ENCODE results near the gene NOXRED1. TPM values are rescaled to one million over a fixed set of nuclear protein-coding genes. Genes with fewer than 3 reads are reported as not detected.
"Not testable (repeated sequence)": the region's sequence is repeated elsewhere in the genome, so short reads cannot be mapped to it uniquely, and the experiment has no call there.

Gene NOXRED1
- total and polyA plus RNA-seq, 5 donors from 2014 or later, result 0.37 to 0.51 (median 0.39) TPM; not detected in 2

DNA sequence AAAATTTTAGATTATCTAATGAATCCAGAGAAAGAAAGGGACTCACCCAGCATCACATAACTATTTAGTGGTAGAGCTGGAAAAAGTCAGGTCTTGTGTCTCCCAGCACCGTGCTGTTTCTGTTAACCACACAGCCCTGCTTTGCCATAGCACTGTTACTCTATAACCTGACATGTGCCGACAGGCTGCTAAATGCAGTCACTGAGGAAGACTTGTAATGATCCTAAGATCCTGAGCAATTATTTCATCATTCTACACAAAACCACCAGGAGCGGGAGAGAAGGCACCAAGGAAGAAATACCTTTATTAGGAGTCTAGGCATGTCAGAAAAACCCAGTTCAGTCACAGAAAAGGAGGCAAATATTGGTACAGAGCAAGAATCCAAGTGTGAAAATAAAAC, 3.1 kb upstream of the NOXRED1 start:
- H3K36me3 ChIP-seq (ENCODE audit: control insufficient read depth, insufficient read depth, low read length), result peaks cover 84% of the 10 kb centered on the region
- H3K27ac ChIP-seq (ENCODE audit: insufficient read depth, low read length, poor library complexity, severe bottlenecking), result no peak overlapping the region
- no peak overlapping the region for H3K4me3 ChIP-seq (ENCODE audit: low read depth, low read length)
- H3K27me3 ChIP-seq (ENCODE audit: control insufficient read depth, insufficient read depth, low read length), result no peaks in the 10 kb centered on the region
- ATAC-seq (ENCODE audit: low read depth in 2 of 2), result no peak
- H3K27me3 Mint-ChIP-seq, result no peaks in the 10 kb centered on the region
- H3K9me3 ChIP-seq (ENCODE audit: control insufficient read depth in 2 of 2, low read length in 2 of 2), result no peaks in the 10 kb centered on the region
- H3K4me1 Mint-ChIP-seq, result peaks cover 0 to 3% (median 0%) of the 10 kb centered on the region in 4 donors
- H3K9me3 Mint-ChIP-seq, result peaks cover 0 to 8% (median 2%) of the 10 kb centered on the region in 7 donors
- H3K36me3 Mint-ChIP-seq, result peaks cover 87% of the 10 kb centered on the region
- DNase-seq, result no peak
- no peaks in the 10 kb centered on the region for H3K4me1 ChIP-seq (ENCODE audit: control insufficient read depth, insufficient read depth, low read length, poor library complexity, severe bottlenecking)
- H3K27ac Mint-ChIP-seq, result peak overlapping the region in 1 of 3 donors; percentile 30
- H3K4me3 Mint-ChIP-seq, result no peak overlapping the region

DNA sequence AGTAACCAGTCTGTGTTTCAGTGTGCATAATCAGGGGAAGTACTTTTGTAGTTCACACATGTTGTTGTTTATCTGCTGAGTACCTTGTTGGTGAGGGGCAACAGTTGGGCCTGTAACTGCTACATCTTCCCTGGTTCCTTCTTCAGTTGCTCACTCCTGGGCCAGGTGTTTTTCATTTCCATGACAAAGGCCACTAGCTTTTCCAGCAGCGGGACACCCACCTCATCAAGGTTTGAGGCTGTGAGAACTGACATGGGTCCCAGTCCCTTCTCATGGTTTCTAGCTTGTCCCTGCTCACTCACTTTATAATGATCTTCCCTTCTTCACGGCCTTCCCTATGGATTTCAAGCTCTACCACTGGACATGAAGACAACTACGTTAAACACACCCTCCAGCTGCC, 1.5 kb upstream of the NOXRED1 start:
- H3K4me3 Mint-ChIP-seq, result no peak overlapping the region
- Histone ChIP-seq H3K4me3 (ENCODE audit: low read depth, low read length) (no peak overlapping the region), H3K4me1 (ENCODE audit: control insufficient read depth, insufficient read depth, low read length, poor library complexity, severe bottlenecking) (no peaks in the 10 kb centered on the region), H3K27ac (ENCODE audit: insufficient read depth, low read length, poor library complexity, severe bottlenecking) (no peak overlapping the region), H3K9me3 (ENCODE audit: control insufficient read depth in 2 of 2, low read length in 2 of 2) (peaks cover under 1 to 2% of the 10 kb centered on the region in 2 experiments), H3K36me3 (ENCODE audit: control insufficient read depth, insufficient read depth, low read length) (peaks cover 83% of the 10 kb centered on the region), H3K27me3 (ENCODE audit: control insufficient read depth, insufficient read depth, low read length) (no peaks in the 10 kb centered on the region)
- DNase-seq, result no peak
- peaks cover 82% of the 10 kb centered on the region for H3K36me3 Mint-ChIP-seq
- ATAC-seq (ENCODE audit: low read depth in 2 of 2), result no peak
- peaks cover 0 to 3% (median 0%) of the 10 kb centered on the region in 4 donors for H3K4me1 Mint-ChIP-seq
- no peak overlapping the region for H3K27ac Mint-ChIP-seq
- no peaks in the 10 kb centered on the region for H3K27me3 Mint-ChIP-seq
- peaks cover 2 to 18% (median 3%) of the 10 kb centered on the region in 7 donors for H3K9me3 Mint-ChIP-seq

DNA sequence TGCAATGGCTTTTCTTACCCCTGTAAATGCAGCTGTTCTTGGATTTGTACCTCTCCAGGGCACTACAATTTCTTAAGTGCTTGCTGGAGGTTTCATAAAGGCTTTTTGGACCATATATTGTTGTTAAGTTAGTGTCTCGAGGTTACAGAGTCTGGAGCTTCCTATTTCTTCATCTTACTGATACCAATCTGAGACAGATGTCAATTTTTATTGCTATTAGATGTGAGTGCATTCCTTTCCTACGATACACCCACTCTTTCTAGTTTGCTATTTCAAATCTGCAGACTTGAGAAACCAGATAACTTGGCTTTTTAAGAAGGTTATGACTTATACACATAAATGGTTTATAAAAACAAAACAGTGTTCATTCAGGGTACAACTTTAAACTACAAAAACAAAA, 2.1 kb downstream of the NOXRED1 start:
- H3K4me1 Mint-ChIP-seq, result peaks cover 0 to 3% (median 0%) of the 10 kb centered on the region in 4 donors
- peaks cover 3 to 31% (median 8%) of the 10 kb centered on the region in 7 donors for H3K9me3 Mint-ChIP-seq
- Histone ChIP-seq H3K4me1 (ENCODE audit: control insufficient read depth, insufficient read depth, low read length, poor library complexity, severe bottlenecking) (no peaks in the 10 kb centered on the region), H3K9me3 (ENCODE audit: control insufficient read depth in 2 of 2, low read length in 2 of 2) (peaks cover 6 to 14% of the 10 kb centered on the region in 2 experiments), H3K4me3 (ENCODE audit: low read depth, low read length) (no peak overlapping the region), H3K27me3 (ENCODE audit: control insufficient read depth, insufficient read depth, low read length) (no peaks in the 10 kb centered on the region), H3K36me3 (ENCODE audit: control insufficient read depth, insufficient read depth, low read length) (peaks cover 47% of the 10 kb centered on the region), H3K27ac (ENCODE audit: insufficient read depth, low read length, poor library complexity, severe bottlenecking) (no peak overlapping the region)
- ATAC-seq (ENCODE audit: low read depth in 2 of 2), result no peak
- no peaks in the 10 kb centered on the region for H3K27me3 Mint-ChIP-seq
- DNase-seq, result no peak
- no peak overlapping the region for H3K27ac Mint-ChIP-seq
- no peak overlapping the region for H3K4me3 Mint-ChIP-seq
- H3K36me3 Mint-ChIP-seq, result peaks cover 48% of the 10 kb centered on the region

DNA sequence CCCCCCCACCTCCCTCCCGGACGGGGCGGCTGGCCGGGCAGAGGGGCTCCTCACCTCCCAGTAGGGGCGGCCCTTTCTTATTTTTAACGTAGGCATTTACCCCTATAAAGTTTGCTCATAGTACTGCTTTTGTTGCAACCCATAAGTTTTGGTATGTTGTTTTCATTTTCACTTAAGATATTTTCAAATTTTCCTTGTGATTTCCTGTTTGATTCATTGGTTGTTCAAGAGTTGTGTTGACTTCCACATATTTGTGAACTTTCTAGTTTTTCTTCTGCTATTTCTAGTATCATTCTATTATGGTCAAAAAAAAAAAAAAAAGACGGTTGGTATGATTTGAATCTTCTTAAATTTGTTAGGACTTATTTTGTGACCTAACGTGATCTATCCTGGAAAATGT, 6.5 kb downstream of the NOXRED1 start:
- Histone ChIP-seq H3K4me1 (ENCODE audit: control insufficient read depth, insufficient read depth, low read length, poor library complexity, severe bottlenecking) (no peaks in the 10 kb centered on the region), H3K36me3 (ENCODE audit: control insufficient read depth, insufficient read depth, low read length) (peaks cover 8% of the 10 kb centered on the region), H3K9me3 (ENCODE audit: control insufficient read depth in 2 of 2, low read length in 2 of 2) (peaks cover 6 to 14% of the 10 kb centered on the region in 2 experiments), H3K27ac (ENCODE audit: insufficient read depth, low read length, poor library complexity, severe bottlenecking) (no peak overlapping the region), H3K4me3 (ENCODE audit: low read depth, low read length) (no peak overlapping the region), H3K27me3 (ENCODE audit: control insufficient read depth, insufficient read depth, low read length) (no peaks in the 10 kb centered on the region)
- H3K36me3 Mint-ChIP-seq, result peaks cover 13% of the 10 kb centered on the region
- H3K9me3 Mint-ChIP-seq, result peaks cover 2 to 27% (median 8%) of the 10 kb centered on the region in 7 donors
- no peaks in the 10 kb centered on the region for H3K4me1 Mint-ChIP-seq
- no peak overlapping the region for H3K4me3 Mint-ChIP-seq
- no peak for ATAC-seq (ENCODE audit: low read depth in 2 of 2)
- H3K27me3 Mint-ChIP-seq, result peaks cover 4% of the 10 kb centered on the region
- no peak for DNase-seq
- H3K27ac Mint-ChIP-seq, result no peak overlapping the region

DNA sequence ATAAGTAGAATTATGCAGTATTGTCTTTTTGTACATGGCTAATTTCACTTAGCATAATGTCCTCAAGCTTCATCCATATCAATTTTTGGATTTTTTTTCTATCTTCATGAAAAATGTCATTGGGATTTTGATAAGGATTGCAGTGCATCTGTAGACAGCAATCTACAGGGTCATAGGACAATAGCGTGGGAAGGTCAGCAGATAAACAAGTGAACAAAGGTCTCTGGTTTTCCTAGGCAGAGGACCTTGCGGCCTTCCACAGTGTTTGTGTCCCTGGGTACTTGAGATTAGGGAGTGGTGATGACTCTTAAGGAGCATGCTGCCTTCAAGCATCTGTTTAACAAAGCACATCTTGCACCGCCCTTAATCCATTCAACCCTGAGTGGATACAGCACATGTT, 7.2 kb downstream of the NOXRED1 start:
- not testable (repeated sequence) for H3K27me3 ChIP-seq (ENCODE audit: control insufficient read depth, insufficient read depth, low read length); H3K36me3 ChIP-seq (ENCODE audit: control insufficient read depth, insufficient read depth, low read length); ATAC-seq (ENCODE audit: low read depth in 2 of 2); H3K36me3 Mint-ChIP-seq; H3K27me3 Mint-ChIP-seq; H3K27ac Mint-ChIP-seq; H3K4me3 Mint-ChIP-seq; H3K27ac ChIP-seq (ENCODE audit: insufficient read depth, low read length, poor library complexity, severe bottlenecking); H3K4me1 ChIP-seq (ENCODE audit: control insufficient read depth, insufficient read depth, low read length, poor library complexity, severe bottlenecking); H3K4me1 Mint-ChIP-seq; DNase-seq; H3K4me3 ChIP-seq (ENCODE audit: low read depth, low read length)
- H3K9me3 Mint-ChIP-seq, result peaks cover 2 to 20% (median 8%) of the 10 kb centered on the region in 7 donors
- peaks cover 6 to 14% of the 10 kb centered on the region in 2 experiments for H3K9me3 ChIP-seq (ENCODE audit: control insufficient read depth in 2 of 2, low read length in 2 of 2)

DNA sequence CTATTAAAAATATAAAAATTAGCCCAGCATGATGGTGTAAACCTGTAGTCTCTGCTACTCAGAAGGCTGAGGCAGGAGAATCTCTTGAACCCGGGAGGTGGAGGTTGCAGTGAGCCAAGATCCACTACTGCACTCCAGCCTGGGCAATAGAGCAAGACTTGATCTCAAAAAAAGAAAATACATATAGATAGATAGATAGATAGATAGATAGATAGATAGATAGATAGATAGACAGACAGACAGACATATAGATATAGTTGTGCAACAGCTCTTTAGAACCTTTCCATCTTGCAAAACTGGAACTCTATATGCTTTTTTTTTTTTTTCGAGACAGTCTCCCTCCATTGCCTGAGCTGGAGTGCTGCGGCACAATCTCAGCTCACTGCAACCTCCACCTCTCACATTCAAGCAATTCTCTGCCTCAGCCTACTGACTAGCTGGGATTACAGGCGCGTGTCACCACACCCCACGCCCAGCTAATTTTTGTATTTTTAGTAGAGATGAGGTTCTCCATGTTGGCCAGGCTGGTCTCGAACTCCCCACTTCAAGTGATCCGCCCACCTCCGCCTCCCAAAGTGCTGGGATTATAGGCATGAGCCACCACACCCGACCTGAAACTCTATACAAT, 7.8 kb downstream of the NOXRED1 start:
- H3K9me3 Mint-ChIP-seq, result peaks cover 2 to 17% (median 8%) of the 10 kb centered on the region in 7 donors
- H3K27ac Mint-ChIP-seq; H3K27me3 Mint-ChIP-seq; H3K36me3 ChIP-seq (ENCODE audit: control insufficient read depth, insufficient read depth, low read length); H3K36me3 Mint-ChIP-seq; ATAC-seq (ENCODE audit: low read depth in 2 of 2); H3K4me1 Mint-ChIP-seq; DNase-seq; H3K27me3 ChIP-seq (ENCODE audit: control insufficient read depth, insufficient read depth, low read length); H3K4me1 ChIP-seq (ENCODE audit: control insufficient read depth, insufficient read depth, low read length, poor library complexity, severe bottlenecking); H3K27ac ChIP-seq (ENCODE audit: insufficient read depth, low read length, poor library complexity, severe bottlenecking); H3K4me3 Mint-ChIP-seq; H3K4me3 ChIP-seq (ENCODE audit: low read depth, low read length): not testable (repeated sequence)
- peaks cover 6 to 14% of the 10 kb centered on the region in 2 experiments for H3K9me3 ChIP-seq (ENCODE audit: control insufficient read depth in 2 of 2, low read length in 2 of 2)

DNA sequence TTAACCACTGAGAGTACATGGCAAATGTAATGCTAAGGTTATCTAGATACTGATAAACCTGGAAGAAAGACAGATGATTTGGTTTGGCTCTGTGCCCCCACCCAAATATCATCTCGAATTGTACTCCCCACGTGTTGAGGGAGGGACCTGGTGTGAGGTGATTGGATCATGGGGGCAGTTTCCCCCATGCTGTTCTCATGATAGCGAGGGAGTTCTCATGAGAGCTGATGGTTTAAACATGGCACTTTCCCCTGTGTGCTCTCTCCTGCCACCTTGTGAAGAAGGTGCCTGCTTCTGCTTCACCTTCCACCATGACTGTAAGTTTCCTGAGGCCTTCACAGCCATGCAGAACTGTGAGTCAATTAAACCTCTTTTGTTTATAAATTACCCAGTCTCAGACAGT, 14.2 kb downstream of the NOXRED1 start:
- H3K4me3 ChIP-seq (ENCODE audit: low read depth, low read length), result no peak overlapping the region
- Mint-ChIP-seq H3K36me3 (peaks cover 3% of the 10 kb centered on the region), H3K27ac (no peak overlapping the region), H3K27me3 (peaks cover 4% of the 10 kb centered on the region), H3K9me3 (no peaks in the 10 kb centered on the region), H3K4me1 (peaks cover 0 to 6% (median 1%) of the 10 kb centered on the region in 4 donors), H3K4me3 (no peak overlapping the region)
- H3K4me1 ChIP-seq (ENCODE audit: control insufficient read depth, insufficient read depth, low read length, poor library complexity, severe bottlenecking), result no peaks in the 10 kb centered on the region
- DNase-seq (peak in 1 of 3 donors; percentile 40), ATAC-seq (ENCODE audit: low read depth in 2 of 2) (no peak)
- H3K27ac ChIP-seq (ENCODE audit: insufficient read depth, low read length, poor library complexity, severe bottlenecking), result no peak overlapping the region
- H3K36me3 ChIP-seq (ENCODE audit: control insufficient read depth, insufficient read depth, low read length), result no peaks in the 10 kb centered on the region
- H3K27me3 ChIP-seq (ENCODE audit: control insufficient read depth, insufficient read depth, low read length), result no peaks in the 10 kb centered on the region
- no peaks in the 10 kb centered on the region for H3K9me3 ChIP-seq (ENCODE audit: control insufficient read depth in 2 of 2, low read length in 2 of 2)

DNA sequence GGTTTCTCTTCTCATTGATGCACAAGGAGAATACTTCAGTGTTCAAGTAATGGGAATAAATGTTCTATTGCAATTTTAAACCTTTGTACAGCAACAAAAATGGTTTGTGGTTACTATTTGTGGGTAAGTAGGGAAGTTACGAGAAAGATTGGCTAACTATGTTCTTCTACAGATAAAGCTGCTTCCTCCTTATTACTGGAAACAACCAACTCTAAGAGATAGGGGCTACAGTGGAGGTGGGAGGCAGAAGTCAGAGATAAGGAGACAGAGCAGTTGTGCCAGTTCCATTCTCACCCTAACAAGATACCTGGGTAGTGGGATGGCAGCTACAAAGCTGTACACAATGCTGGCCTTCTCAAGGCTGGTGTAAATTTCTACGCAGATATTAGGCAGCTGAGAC, 16.2 kb downstream of the NOXRED1 start:
- Mint-ChIP-seq H3K9me3 (no peaks in the 10 kb centered on the region), H3K36me3 (peaks cover 3% of the 10 kb centered on the region), H3K27ac (peak overlapping the region in 1 of 3 donors; percentile 48), H3K27me3 (no peaks in the 10 kb centered on the region), H3K4me3 (no peak overlapping the region), H3K4me1 (peaks cover 0 to 6% (median 1%) of the 10 kb centered on the region in 4 donors)
- no peak for ATAC-seq (ENCODE audit: low read depth in 2 of 2)
- Histone ChIP-seq H3K4me1 (ENCODE audit: control insufficient read depth, insufficient read depth, low read length, poor library complexity, severe bottlenecking) (no peaks in the 10 kb centered on the region), H3K27me3 (ENCODE audit: control insufficient read depth, insufficient read depth, low read length) (no peaks in the 10 kb centered on the region), H3K27ac (ENCODE audit: insufficient read depth, low read length, poor library complexity, severe bottlenecking) (no peak overlapping the region), H3K4me3 (ENCODE audit: low read depth, low read length) (no peak overlapping the region), H3K36me3 (ENCODE audit: control insufficient read depth, insufficient read depth, low read length) (no peaks in the 10 kb centered on the region), H3K9me3 (ENCODE audit: control insufficient read depth in 2 of 2, low read length in 2 of 2) (no peaks in the 10 kb centered on the region)
- DNase-seq, result no peak
